K562 (cell line): Measurements from ENCODE around the gene TNFSF9. TPM values are rescaled to one million over a fixed set of nuclear protein-coding genes. Genes with fewer than 3 reads are reported as not detected.

Source experiments
- CREM ChIP-seq: IDR thresholded peaks from 2 replicates; pipeline ENCODE4 v1.6.1; 2014; ENCODE audit warnings: antibody characterized with exemption, low read depth
- NR2C2 ChIP-seq, 2 experiments: fragments of 200-800 bp in 1 of 2; sonication (Bioruptor generic) in 1 of 2; sonication (generic) in 1 of 2; formaldehyde crosslinking in 1 of 2; IDR thresholded peaks; 2 replicates each; pipeline versions ENCODE4 v1.6.1 to v1.8.0; 2016 to 2022; ENCODE audit warnings: mild to moderate bottlenecking in 1 of 2, missing compliant biosample characterization in 1 of 2, missing genetic modification characterization in 1 of 2, missing genetic modification reagents in 1 of 2
- PYGO2 ChIP-seq: fragments of 450-650 bp; IDR thresholded peaks from 2 replicates; pipeline ENCODE4 v1.6.1; 2016; ENCODE audit warnings: mild to moderate bottlenecking, missing genetic modification characterization, moderate library complexity, missing compliant biosample characterization
- polyA plus RNA-seq, 8 experiments: library from polyadenylated mRNA; depleted of rRNA in 4 of 8; stranded (reverse) in 5 of 8; unstranded in 3 of 8; fragments of >200 nt; fragmentation: Nextera tagmentation in 2 of 8; fragmentation: Illumina TruSeq in 1 of 8; extraction: Ambion mirVana in 2 of 8; extraction: Trizol in 1 of 8; gene quantifications; 2 replicates each; pipeline versions ENCODE4 v1.2.1 to v1.2.3, GENCODE V29; 2011 to 2014; ENCODE audit warnings: inconsistent platforms in 1 of 8, missing spikeins in 1 of 8
- total RNA-seq, 7 experiments: library from RNA; depleted of rRNA in 6 of 7; stranded (reverse); fragments of >200 nt in 6 of 7; fragmentation: Illumina TruSeq in 2 of 7; extraction: Trizol in 2 of 7; gene quantifications; 2 replicates each; pipeline versions ENCODE4 v1.2.1 to v1.2.3, GENCODE V29; 2011 to 2021; ENCODE audit warnings: low replicate concordance in 1 of 7
- TF ChIP-seq, protein P1 (sequence below), 2 experiments: fragments of 450-650 bp in 1 of 2; sonication (generic) in 1 of 2; formaldehyde crosslinking in 1 of 2; IDR thresholded peaks; 2 replicates each; pipeline versions ENCODE4 v1.7.1 to v1.9.0; 2016 to 2022; ENCODE audit warnings: inconsistent platforms in 1 of 2, mild to moderate bottlenecking in 1 of 2, missing genetic modification reagents in 1 of 2
- TF ChIP-seq, protein P2 (sequence below), 2 experiments: fragments of 450-650 bp; formaldehyde crosslinking in 1 of 2; IDR thresholded peaks; 2 replicates each; pipeline versions ENCODE4 v1.4.0 to v1.6.1; 2014 to 2020; ENCODE audit warnings: mild to moderate bottlenecking in 2 of 2, borderline replicate concordance in 1 of 2, low read depth in 1 of 2

Gene TNFSF9
- total and polyA plus RNA-seq, 9 of the 15 experiments (the other 6 are each of a cell fraction or from before 2014, with no cell fraction given), result 1.4 to 17.9 (median 6.5) TPM

DNA sequence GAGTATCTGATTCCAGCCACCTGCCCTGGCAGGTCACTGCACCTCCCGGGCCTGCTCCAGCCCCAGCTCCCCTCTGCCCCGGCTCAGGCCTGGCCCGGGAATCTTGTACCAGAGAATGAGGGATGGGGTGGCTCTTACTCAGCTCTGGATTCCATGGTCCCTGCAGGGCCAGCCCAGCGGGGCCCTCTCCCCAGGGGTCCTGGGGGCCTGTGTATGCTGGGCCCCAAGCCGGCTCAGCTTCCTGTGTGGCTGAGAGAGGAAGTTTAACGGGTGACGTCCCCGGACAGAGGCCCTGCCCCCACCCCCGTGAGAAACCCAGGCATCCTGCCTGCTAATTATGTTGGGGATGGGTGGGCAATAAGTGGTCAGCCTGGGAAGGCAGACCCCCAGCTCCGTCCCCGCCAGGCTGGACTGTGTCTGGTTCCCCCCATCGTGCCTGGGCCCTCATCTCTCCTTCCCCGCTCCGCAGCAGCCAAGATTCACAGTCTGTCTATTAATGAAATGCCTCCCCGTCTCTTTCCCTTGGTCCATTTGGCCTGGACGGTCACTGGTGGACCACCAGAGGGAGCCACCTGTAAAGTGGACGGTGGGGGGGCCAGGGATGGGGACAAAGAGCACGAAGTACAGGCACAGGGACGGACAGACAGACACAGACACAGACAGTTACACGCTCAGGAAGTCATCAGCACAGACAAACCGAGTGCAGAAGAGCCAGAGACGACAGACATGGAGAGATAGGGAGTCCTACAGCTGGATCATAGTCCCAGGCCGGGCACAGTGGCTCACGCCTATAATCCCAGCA lies 49.1 kb upstream of the TNFSF9 start, which contains the start of gene DENND1C (continued):
- TF ChIP-seq, protein P1, sequence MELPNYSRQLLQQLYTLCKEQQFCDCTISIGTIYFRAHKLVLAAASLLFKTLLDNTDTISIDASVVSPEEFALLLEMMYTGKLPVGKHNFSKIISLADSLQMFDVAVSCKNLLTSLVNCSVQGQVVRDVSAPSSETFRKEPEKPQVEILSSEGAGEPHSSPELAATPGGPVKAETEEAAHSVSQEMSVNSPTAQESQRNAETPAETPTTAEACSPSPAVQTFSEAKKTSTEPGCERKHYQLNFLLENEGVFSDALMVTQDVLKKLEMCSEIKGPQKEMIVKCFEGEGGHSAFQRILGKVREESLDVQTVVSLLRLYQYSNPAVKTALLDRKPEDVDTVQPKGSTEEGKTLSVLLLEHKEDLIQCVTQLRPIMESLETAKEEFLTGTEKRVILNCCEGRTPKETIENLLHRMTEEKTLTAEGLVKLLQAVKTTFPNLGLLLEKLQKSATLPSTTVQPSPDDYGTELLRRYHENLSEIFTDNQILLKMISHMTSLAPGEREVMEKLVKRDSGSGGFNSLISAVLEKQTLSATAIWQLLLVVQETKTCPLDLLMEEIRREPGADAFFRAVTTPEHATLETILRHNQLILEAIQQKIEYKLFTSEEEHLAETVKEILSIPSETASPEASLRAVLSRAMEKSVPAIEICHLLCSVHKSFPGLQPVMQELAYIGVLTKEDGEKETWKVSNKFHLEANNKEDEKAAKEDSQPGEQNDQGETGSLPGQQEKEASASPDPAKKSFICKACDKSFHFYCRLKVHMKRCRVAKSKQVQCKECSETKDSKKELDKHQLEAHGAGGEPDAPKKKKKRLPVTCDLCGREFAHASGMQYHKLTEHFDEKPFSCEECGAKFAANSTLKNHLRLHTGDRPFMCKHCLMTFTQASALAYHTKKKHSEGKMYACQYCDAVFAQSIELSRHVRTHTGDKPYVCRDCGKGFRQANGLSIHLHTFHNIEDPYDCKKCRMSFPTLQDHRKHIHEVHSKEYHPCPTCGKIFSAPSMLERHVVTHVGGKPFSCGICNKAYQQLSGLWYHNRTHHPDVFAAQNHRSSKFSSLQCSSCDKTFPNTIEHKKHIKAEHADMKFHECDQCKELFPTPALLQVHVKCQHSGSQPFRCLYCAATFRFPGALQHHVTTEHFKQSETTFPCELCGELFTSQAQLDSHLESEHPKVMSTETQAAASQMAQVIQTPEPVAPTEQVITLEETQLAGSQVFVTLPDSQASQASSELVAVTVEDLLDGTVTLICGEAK (IDR thresholded peaks at IDR 0.05), result no peak
- TF ChIP-seq, protein P1 (CRISPR knock-in tag; IDR thresholded peaks at IDR 0.05), result no peak
- TF ChIP-seq, protein P2, sequence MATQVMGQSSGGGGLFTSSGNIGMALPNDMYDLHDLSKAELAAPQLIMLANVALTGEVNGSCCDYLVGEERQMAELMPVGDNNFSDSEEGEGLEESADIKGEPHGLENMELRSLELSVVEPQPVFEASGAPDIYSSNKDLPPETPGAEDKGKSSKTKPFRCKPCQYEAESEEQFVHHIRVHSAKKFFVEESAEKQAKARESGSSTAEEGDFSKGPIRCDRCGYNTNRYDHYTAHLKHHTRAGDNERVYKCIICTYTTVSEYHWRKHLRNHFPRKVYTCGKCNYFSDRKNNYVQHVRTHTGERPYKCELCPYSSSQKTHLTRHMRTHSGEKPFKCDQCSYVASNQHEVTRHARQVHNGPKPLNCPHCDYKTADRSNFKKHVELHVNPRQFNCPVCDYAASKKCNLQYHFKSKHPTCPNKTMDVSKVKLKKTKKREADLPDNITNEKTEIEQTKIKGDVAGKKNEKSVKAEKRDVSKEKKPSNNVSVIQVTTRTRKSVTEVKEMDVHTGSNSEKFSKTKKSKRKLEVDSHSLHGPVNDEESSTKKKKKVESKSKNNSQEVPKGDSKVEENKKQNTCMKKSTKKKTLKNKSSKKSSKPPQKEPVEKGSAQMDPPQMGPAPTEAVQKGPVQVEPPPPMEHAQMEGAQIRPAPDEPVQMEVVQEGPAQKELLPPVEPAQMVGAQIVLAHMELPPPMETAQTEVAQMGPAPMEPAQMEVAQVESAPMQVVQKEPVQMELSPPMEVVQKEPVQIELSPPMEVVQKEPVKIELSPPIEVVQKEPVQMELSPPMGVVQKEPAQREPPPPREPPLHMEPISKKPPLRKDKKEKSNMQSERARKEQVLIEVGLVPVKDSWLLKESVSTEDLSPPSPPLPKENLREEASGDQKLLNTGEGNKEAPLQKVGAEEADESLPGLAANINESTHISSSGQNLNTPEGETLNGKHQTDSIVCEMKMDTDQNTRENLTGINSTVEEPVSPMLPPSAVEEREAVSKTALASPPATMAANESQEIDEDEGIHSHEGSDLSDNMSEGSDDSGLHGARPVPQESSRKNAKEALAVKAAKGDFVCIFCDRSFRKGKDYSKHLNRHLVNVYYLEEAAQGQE (IDR thresholded peaks at IDR 0.05; ENCODE audit: borderline replicate concordance), result peak; percentile 68; the same call in 1 of the 2 replicates
- TF ChIP-seq, protein P2 (CRISPR knock-in tag; IDR thresholded peaks at IDR 0.05; ENCODE audit: low read depth), result no peak
- TF ChIP-seq CREM (peak; percentile 28; the same call in 1 of the 2 replicates), NR2C2 (CRISPR knock-in tag; IDR thresholded peaks at IDR 0.05) (0 out of 2 replicates have a peak, but pooled peaks have one; percentile 42), NR2C2 (tag; IDR thresholded peaks at IDR 0.05) (no peak), PYGO2 (tag) (no peak)
